Peyer's patch (tissue), 4 donors: ENCODE data around the gene CD248.

Experiments
- CTCF ChIP-seq, 6 experiments: fragments of 450-650 bp in 4 of 6; fragments of 200-600 bp in 2 of 6; sonication (generic) in 1 of 6; IDR thresholded peaks; one replicate each; pipeline ENCODE4 v1.5.1; 2017 to 2019; ENCODE audit warnings: antibody characterized with exemption in 6 of 6, mild to moderate bottlenecking in 3 of 6, moderate library complexity in 1 of 6
- POLR2A ChIP-seq, 2 donors: fragments of 450-650 bp; IDR thresholded peaks; one replicate each; pipeline ENCODE4 v1.5.1; 2017; ENCODE audit warnings: antibody characterized with exemption in 2 of 2, mild to moderate bottlenecking in 2 of 2, moderate library complexity in 2 of 2

DNA sequence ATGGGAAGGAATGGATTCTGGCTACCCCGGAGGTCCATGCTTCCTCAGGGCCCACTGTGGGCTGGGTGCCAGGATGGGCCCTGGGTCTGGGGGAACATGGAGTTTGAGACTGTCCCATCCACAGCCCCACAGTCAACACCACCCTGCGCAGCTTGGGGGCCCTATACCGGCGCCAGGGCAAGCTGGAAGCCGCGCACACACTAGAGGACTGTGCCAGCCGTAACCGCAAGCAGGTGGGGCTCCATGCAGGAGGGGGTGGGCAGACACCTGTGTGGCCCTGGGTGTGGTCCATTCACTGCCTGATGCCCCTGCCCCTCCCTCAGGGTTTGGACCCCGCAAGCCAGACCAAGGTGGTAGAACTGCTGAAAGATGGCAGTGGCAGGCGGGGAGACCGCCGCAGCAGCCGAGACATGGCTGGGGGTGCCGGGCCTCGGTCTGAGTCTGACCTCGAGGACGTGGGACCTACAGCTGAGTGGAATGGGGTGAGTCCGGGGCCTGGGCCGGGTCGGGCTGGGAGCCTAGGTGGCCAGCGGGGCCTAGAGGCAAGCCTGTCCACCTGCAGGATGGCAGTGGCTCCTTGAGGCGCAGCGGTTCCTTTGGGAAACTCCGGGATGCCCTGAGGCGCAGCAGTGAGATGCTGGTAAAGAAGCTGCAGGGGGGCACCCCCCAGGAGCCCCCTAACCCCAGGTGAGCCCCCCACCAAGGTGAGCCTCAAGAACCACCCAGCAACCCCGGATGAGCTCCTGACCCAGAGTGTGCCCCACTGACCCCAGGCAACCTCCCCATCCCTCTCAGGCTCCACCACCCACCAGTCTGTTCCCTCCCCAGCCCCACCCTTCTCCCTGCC lies 51.1 kb downstream of the CD248 start:
- TF ChIP-seq CTCF (IDR thresholded peaks at IDR 0.05) (no peak), POLR2A (IDR thresholded peaks at IDR 0.05) (no peak)
